ENCODE measurements around the gene TAGLN3. TPM values are rescaled to one million over a fixed set of nuclear protein-coding genes. Genes with fewer than 3 reads are reported as not detected.

TAGLN3 gene
- total and polyA plus RNA-seq, 2 experiments from 2014 or later: 0.61 TPM; not detected in 1

DNA sequence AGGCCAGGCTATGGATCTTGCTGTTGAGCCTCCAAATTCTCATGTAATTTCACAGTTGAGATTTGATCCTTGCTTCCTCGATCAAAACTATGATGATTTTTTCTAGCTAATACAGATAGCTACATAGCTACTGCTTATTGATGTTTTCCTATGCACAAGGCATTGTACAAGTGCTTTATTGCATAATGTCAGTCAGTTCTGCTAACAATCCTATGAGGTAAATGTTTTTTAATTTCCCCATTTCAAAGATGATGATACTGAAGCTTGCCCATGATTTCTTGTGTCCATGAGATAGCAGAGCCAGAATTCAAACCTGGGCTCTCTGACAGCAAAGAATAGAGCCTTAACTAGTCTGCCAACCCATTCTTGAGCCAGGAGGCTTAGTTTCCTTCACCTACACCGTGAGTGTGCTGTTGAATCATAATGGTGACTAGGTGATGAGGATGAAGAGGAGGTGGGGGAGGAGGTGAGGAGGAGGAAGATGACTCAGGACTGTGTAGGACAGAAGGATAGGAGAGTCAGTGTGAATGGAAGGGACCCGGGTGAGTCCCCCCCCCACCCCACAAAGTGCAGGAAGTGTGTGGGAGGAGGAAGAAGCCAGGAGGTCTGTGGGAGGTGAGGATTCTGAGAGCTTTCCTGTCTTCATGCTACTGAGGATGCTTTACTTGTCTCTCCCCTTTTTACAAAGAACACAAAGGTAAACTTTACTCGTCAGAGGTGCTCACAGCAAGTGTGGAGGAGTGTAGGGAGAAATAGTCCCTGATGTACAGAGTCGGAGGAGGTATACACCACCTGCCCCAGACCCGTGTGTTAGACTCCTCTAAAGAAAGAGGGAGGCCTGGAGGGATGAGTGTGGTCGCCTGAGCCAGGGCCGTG lies 3.6 kb downstream of the TAGLN3 start:
- no peak overlapping the region for H2AFZ ChIP-seq
- H3K9me2 ChIP-seq (ENCODE audit: insufficient read depth): no peaks in the 10 kb centered on the region
- H3K27me3 ChIP-seq (replicated peaks; ENCODE audit: insufficient read depth): no peaks in the 10 kb centered on the region
- H3K4me3 ChIP-seq: no peak overlapping the region
- TF ChIP-seq EZH2phosphoT487 (IDR thresholded peaks at IDR 0.05; ENCODE audit: insufficient read depth, low read depth) (no peak), EZH2 (IDR thresholded peaks at IDR 0.05; ENCODE audit: insufficient read depth, poor library complexity, severe bottlenecking) (no peak)
- H4K20me1 ChIP-seq (ENCODE audit: insufficient read depth): no peaks in the 10 kb centered on the region
- DNase-seq: peak; percentile 64
- H3K9ac ChIP-seq: no peak overlapping the region
- peaks cover 29% of the 10 kb centered on the region for H3F3A ChIP-seq (ENCODE audit: insufficient read depth)
- in situ Hi-C loops (cut with MboI): no loop called here
- 63 to 73% methylated on average over 7 to 8 of the region's 8 CpGs for WGBS, 2 experiments (ENCODE audit: low coverage in 1 of 2, low lambda C conversion rate in 2 of 2, missing lambda C conversion rate in 2 of 2)
- no peaks in the 10 kb centered on the region for H3K36me3 ChIP-seq (ENCODE audit: low read depth)
- peak overlapping the region; percentile 42 for H3K4me2 ChIP-seq (ENCODE audit: unreplicated experiment)
- peak overlapping the region; percentile 7; the same call in 1 of the 2 replicates for H3K27ac ChIP-seq
- H3K79me2 ChIP-seq (ENCODE audit: insufficient read depth): no peaks in the 10 kb centered on the region
- no peaks in the 10 kb centered on the region for H3K9me3 ChIP-seq (ENCODE audit: low read depth)
- H3K4me1 ChIP-seq (ENCODE audit: insufficient read depth): peaks cover 30% of the 10 kb centered on the region

DNA sequence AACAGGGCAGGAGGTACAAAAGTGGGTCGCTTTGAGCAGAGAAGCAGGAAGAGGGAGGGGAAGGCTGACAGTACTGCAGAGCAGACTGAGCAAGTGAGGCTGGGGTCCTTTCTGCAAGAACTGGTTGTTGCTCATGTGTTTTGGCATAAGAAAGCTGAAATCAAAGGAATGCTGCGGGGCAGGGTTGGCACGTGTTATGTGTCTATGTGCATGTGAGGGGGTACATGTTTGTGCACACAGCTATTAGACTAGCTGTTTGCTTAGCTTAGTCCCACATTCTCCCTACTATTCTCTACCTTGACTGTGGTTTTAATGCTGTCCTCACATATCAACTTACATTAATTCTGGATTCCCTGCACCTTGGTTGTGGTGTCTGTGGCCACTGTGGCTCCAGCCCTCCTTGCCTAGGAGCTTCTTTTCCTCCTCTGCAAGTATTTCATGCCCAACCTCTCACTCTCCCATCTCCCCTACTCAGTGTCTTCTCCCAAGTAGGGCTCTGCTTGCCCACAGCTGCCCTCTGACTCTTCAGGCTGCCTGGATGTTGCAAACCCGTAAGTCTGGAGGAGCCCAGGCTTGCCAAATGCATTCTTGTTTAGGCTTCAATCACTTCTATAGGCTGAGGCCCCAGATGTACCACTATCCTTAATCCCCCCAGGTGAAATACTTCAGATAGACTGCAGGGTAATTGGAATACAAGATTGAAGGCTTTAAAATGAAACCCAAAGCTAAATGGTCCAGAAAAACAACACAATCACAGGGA lies 4.8 kb downstream of the TAGLN3 start:
- in situ Hi-C loops (cut with MboI): no loop called here
- H3K27me3 ChIP-seq (replicated peaks; ENCODE audit: insufficient read depth): no peaks in the 10 kb centered on the region
- WGBS, 2 experiments (ENCODE audit: low coverage in 1 of 2, low lambda C conversion rate in 2 of 2, missing lambda C conversion rate in 2 of 2): 86% methylated on average over 4 of the region's 4 CpGs

DNA sequence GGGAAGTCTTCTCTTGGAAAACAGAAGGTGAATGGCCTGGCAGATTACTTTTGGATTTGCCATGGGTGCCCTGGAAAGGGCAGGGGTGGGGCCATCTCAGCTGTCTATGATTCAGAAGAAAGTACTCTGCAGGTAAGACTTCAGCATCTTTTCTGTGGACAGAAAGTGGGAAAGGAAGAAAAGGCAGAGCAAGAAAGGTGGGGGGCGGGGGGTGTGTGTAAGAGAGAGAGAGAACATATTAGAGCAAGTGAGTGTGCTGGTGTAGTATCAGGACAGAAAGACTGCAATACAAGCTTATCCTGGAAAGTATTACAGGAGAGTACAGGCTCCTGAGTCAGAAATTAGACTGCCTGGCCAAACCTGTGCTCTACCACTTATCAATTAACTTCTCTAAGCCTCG lies 5.5 kb downstream of the TAGLN3 start:
- Histone ChIP-seq H3K36me3 (ENCODE audit: low read depth) (no peaks in the 10 kb centered on the region), H3K79me2 (ENCODE audit: insufficient read depth) (no peaks in the 10 kb centered on the region), H3F3A (ENCODE audit: insufficient read depth) (peaks cover 34% of the 10 kb centered on the region), H2AFZ (no peak overlapping the region), H4K20me1 (ENCODE audit: insufficient read depth) (no peaks in the 10 kb centered on the region), H3K4me1 (ENCODE audit: insufficient read depth) (peaks cover 42% of the 10 kb centered on the region), H3K27me3 (replicated peaks; ENCODE audit: insufficient read depth) (no peaks in the 10 kb centered on the region), H3K27ac (no peak overlapping the region), H3K9ac (no peak overlapping the region), H3K9me2 (ENCODE audit: insufficient read depth) (no peaks in the 10 kb centered on the region), H3K9me3 (ENCODE audit: low read depth) (no peaks in the 10 kb centered on the region), H3K4me2 (ENCODE audit: unreplicated experiment) (no peak overlapping the region), H3K4me3 (no peak overlapping the region)
- DNase-seq: no peak
- no peak for TF ChIP-seq EZH2phosphoT487 (IDR thresholded peaks at IDR 0.05; ENCODE audit: insufficient read depth, low read depth)
- TF ChIP-seq EZH2 (IDR thresholded peaks at IDR 0.05; ENCODE audit: insufficient read depth, poor library complexity, severe bottlenecking): no peak
- in situ Hi-C loops (cut with MboI): no loop called here
- 73 to 79% methylated on average over 2 of the region's 2 CpGs for WGBS, 2 experiments (ENCODE audit: low coverage in 1 of 2, low lambda C conversion rate in 2 of 2, missing lambda C conversion rate in 2 of 2)

More for the DNA sequence above, 4.8 kb downstream of the TAGLN3 start:
- H3K4me1 ChIP-seq (ENCODE audit: insufficient read depth): peaks cover 42% of the 10 kb centered on the region
- H3K36me3 ChIP-seq (ENCODE audit: low read depth): no peaks in the 10 kb centered on the region
- no peaks in the 10 kb centered on the region for H3K79me2 ChIP-seq (ENCODE audit: insufficient read depth)
- H3F3A ChIP-seq (ENCODE audit: insufficient read depth): peaks cover 32% of the 10 kb centered on the region
- H3K27ac ChIP-seq: no peak overlapping the region
- no peak for DNase-seq
- H3K4me2 ChIP-seq (ENCODE audit: unreplicated experiment): no peak overlapping the region
- H3K9me2 ChIP-seq (ENCODE audit: insufficient read depth): no peaks in the 10 kb centered on the region
- no peak for TF ChIP-seq EZH2 (IDR thresholded peaks at IDR 0.05; ENCODE audit: insufficient read depth, poor library complexity, severe bottlenecking)
- no peaks in the 10 kb centered on the region for H3K9me3 ChIP-seq (ENCODE audit: low read depth)
- H3K9ac ChIP-seq: no peak overlapping the region
- no peaks in the 10 kb centered on the region for H4K20me1 ChIP-seq (ENCODE audit: insufficient read depth)
- no peak overlapping the region for H3K4me3 ChIP-seq
- no peak overlapping the region for H2AFZ ChIP-seq

DNA sequence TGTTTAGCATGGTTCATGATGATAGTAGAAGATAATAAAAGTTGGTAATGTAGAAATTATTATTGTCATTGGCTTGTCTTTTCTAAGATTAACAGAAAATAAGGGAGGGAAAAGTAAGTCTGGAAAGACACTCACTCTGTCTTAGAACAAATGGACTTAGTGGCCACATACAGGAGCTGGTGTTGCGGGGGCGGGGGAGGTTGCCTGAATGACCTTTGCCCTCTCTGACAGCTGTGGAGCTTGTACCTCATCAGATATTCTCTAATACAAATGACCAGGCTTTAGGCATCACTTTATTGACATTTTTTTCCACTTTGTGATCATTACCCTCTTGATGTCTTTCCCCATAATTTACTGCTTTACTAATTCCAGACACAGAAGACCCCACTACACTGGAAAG lies 5.9 kb downstream of the TAGLN3 start:
- Histone ChIP-seq H3K4me3 (no peak overlapping the region), H3K79me2 (ENCODE audit: insufficient read depth) (no peaks in the 10 kb centered on the region), H3K36me3 (ENCODE audit: low read depth) (no peaks in the 10 kb centered on the region), H3K9ac (no peak overlapping the region), H3K9me3 (ENCODE audit: low read depth) (no peaks in the 10 kb centered on the region), H3K27me3 (replicated peaks; ENCODE audit: insufficient read depth) (no peaks in the 10 kb centered on the region), H4K20me1 (ENCODE audit: insufficient read depth) (no peaks in the 10 kb centered on the region), H3K4me2 (ENCODE audit: unreplicated experiment) (no peak overlapping the region), H2AFZ (no peak overlapping the region), H3K9me2 (ENCODE audit: insufficient read depth) (no peaks in the 10 kb centered on the region), H3K27ac (no peak overlapping the region), H3K4me1 (ENCODE audit: insufficient read depth) (peaks cover 42% of the 10 kb centered on the region), H3F3A (ENCODE audit: insufficient read depth) (peaks cover 34% of the 10 kb centered on the region)
- TF ChIP-seq EZH2phosphoT487 (IDR thresholded peaks at IDR 0.05; ENCODE audit: insufficient read depth, low read depth) (no peak), EZH2 (IDR thresholded peaks at IDR 0.05; ENCODE audit: insufficient read depth, poor library complexity, severe bottlenecking) (no peak)
- WGBS, 2 experiments (ENCODE audit: low coverage in 1 of 2, low lambda C conversion rate in 2 of 2, missing lambda C conversion rate in 2 of 2): 72 to 79% methylated on average over 2 of the region's 2 CpGs
- in situ Hi-C loops (cut with MboI): no loop called here
- DNase-seq: no peak
